ENCODE results near the gene HSPB2. TPM values are rescaled to one million over a fixed set of nuclear protein-coding genes. Genes with fewer than 3 reads are reported as not detected.

Gene HSPB2
- total and polyA plus RNA-seq, 2 of the 8 experiments (the other 6 are each of a cell fraction or from before 2014, with no cell fraction given), result 0.32 to 0.86 TPM

DNA sequence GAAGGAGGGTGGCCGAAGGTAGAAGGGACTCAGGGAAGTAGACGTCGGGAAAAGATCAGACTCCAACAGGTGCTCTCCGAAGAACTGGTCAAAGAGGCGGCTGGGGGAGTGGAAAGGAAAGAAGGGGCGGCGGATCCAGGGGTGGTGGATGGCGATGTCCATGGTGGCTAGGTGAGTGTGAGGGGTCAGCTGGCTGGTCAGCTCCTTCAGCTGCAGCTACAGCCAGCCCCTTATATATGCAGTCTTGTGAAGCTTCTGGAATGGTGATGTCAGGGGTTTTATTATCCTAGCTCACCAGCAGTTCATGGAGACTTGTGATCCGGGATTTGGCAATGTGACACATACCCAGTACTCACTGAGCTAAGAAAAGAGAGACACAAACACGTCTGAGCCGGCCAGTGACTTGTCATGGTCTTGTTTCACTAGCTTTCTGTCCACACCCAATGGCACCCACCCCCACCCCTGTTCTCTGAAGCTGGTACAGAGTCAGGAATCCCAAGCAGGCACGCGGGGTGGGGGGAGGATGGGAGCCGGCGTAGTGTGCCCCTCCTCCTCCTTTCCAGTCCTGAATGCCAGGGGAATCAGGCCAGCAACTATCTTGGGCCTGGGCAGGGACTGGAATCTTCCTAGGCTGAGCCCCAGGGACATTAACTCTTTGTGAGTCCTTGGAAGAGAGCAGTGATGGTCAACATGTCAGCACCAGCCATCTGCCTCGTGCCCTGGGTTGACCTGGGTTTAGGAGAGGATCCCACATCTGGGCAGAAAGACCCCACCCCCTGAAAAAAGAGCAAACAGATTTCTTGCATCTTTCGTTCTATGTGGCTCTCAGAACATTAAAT, 752 bp upstream of the HSPB2 start, which contains the start of gene CRYAB:
CRYAB (minus strand) TSS at position 208 of the 839 bp plus-strand sequence; CDS start at position 162, 46 bp downstream.
- H2BK120ac ChIP-seq (replicated peaks; ENCODE audit: low read depth, low read length), result no peak within 1 kb of the TSS
- no peak within 1 kb of the TSS; a peak in 1 of 8 replicates for H3K4me3 ChIP-seq (ENCODE audit: extremely low read depth in 1 of 4, insufficient read depth in 2 of 4, low read depth in 3 of 4, low read length in 4 of 4)
- H3K23me2 ChIP-seq (ENCODE audit: low read depth, low read length), result peaks cover 4% of the 10 kb centered on the region; the same call in 1 of the 2 replicates
- no peak within 1 kb of the TSS for H3K27ac ChIP-seq (ENCODE audit: low read depth, low read length)
- no peak within 1 kb of the TSS for H3K23ac ChIP-seq (ENCODE audit: insufficient read length)
- TF ChIP-seq, protein P1, sequence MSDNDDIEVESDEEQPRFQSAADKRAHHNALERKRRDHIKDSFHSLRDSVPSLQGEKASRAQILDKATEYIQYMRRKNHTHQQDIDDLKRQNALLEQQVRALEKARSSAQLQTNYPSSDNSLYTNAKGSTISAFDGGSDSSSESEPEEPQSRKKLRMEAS (IDR thresholded peaks at IDR 0.05), result peak; percentile 23; the same call in 1 of the 2 replicates
- TF ChIP-seq SP1 (IDR thresholded peaks at IDR 0.05; ENCODE audit: low read depth, low read length), result 0 out of 2 replicates have a peak, but pooled peaks have one; percentile 60
- TF ChIP-seq ASH2L (IDR thresholded peaks at IDR 0.05; ENCODE audit: low read length), result peak; percentile 77
- no peak for TF ChIP-seq SRF (IDR thresholded peaks at IDR 0.05; ENCODE audit: low read depth, low read length)
- TF ChIP-seq TEAD4 (IDR thresholded peaks at IDR 0.05; ENCODE audit: low read depth, low read length), result peak; percentile 43; the same call in 1 of the 2 replicates
- TF ChIP-seq SP2 (IDR thresholded peaks at IDR 0.05; ENCODE audit: low read length), result no peak
- TF ChIP-seq GABPA (IDR thresholded peaks at IDR 0.05; ENCODE audit: borderline replicate concordance, insufficient read depth, low read length), result no peak
- POLR2A ChIA-PET (ENCODE audit: partially characterized antibody), result interaction anchor here (0.5 to 1.3 kb wide), 3 partner anchors 26 to 289 kb away, joined by 3 read pairs; no protein-coding TSS in a partner anchor
- no peaks in the 10 kb centered on the region for H3K36me3 ChIP-seq (ENCODE audit: control insufficient read depth in 2 of 4, insufficient read depth in 4 of 4, low read length in 3 of 4)
- H3K9ac ChIP-seq (replicated peaks in 1 of 4; ENCODE audit: extremely low read depth in 1 of 4, low read depth in 3 of 4, low read length in 3 of 4), result no peak within 1 kb of the TSS
- 0 out of 2 replicates have a peak within 1 kb of the TSS, but pooled peaks have one; percentile 61 for H2BK15ac ChIP-seq (ENCODE audit: low read length)
- H2BK5ac ChIP-seq (ENCODE audit: low read depth, low read length), result peak within 1 kb of the TSS; percentile 53; the same call in 1 of the 2 replicates
- no peak within 1 kb of the TSS; the same call in 1 of the 2 replicates for H2AK5ac ChIP-seq (ENCODE audit: low read depth, low read length)
- CTCF ChIA-PET (ENCODE audit: partially characterized antibody), result interaction anchor here (0.7 to 4.8 kb wide), 9 partner anchors 10 to 153 kb away, joined by 3 to 27 read pairs (median 4); no protein-coding TSS in a partner anchor
- H4K8ac ChIP-seq (ENCODE audit: extremely low read depth, insufficient read depth, low read length), result peak within 1 kb of the TSS; percentile 75
- no peaks in the 10 kb centered on the region for H3K9me3 ChIP-seq (ENCODE audit: insufficient read depth in 2 of 2, low read depth in 1 of 2, low read length in 1 of 2)
- H3K4me2 ChIP-seq (ENCODE audit: insufficient read depth in 1 of 2, low read depth in 2 of 2, low read length in 2 of 2), result peak within 1 kb of the TSS in 1 of 2 experiments; percentile 21; a peak in 2 of 4 replicates
- H3K4ac ChIP-seq (replicated peaks; ENCODE audit: insufficient read length, low read depth, low read length), result no peak within 1 kb of the TSS
- peak within 1 kb of the TSS; percentile 94 for H2AFZ ChIP-seq (ENCODE audit: low read length)
- no peaks in the 10 kb centered on the region for H4K20me1 ChIP-seq (replicated peaks in 1 of 2; ENCODE audit: control insufficient read depth in 1 of 2, insufficient read depth in 2 of 2, low read length in 2 of 2)
- no peaks in the 10 kb centered on the region for H3K79me1 ChIP-seq (ENCODE audit: low read depth, low read length)
- H3K4me1 ChIP-seq (replicated peaks in 1 of 4; ENCODE audit: control insufficient read depth in 3 of 4, insufficient read depth in 4 of 4, low read length in 3 of 4), result peaks cover 0 to 15% (median 9%) of the 10 kb centered on the region in 4 experiments
- H3K27me3 ChIP-seq (replicated peaks in 1 of 4; ENCODE audit: control insufficient read depth in 3 of 4, extremely low read depth in 1 of 4, insufficient read depth in 3 of 4, low read length in 3 of 4), result no peaks in the 10 kb centered on the region
- peak within 1 kb of the TSS; percentile 71; the same call in 1 of the 2 replicates for H2BK12ac ChIP-seq (ENCODE audit: low read depth, low read length)
- no peak within 1 kb of the TSS for H3K14ac ChIP-seq (ENCODE audit: insufficient read length)
- H3K56ac ChIP-seq (replicated peaks; ENCODE audit: insufficient read length, low read depth, low read length), result no peak within 1 kb of the TSS
- no peak within 1 kb of the TSS; the same call in 1 of the 2 replicates for H2BK20ac ChIP-seq (ENCODE audit: low read length)
- H4K91ac ChIP-seq (replicated peaks; ENCODE audit: insufficient read length, low read length), result peak within 1 kb of the TSS; percentile 46
- DNase-seq (ENCODE audit: low read depth in 1 of 2, low spot score in 2 of 2) (no peak), FAIRE-seq (no peak)
- peak within 1 kb of the TSS; percentile 42; the same call in 1 of the 2 replicates for H3K18ac ChIP-seq (ENCODE audit: extremely low read depth, low read length)
- WGBS, 2 experiments (ENCODE audit: extremely low coverage in 1 of 2, insufficient coverage in 1 of 2, insufficient read length in 1 of 2, insufficient replicate concordance in 2 of 2, low coverage in 1 of 2, low lambda C conversion rate in 2 of 2, missing lambda C conversion rate in 1 of 2), result 71% methylated on average over 17 of the region's 17 CpGs; no CpG with 5 or more reads in 1 of the 2 experiments
- H4K5ac ChIP-seq (ENCODE audit: insufficient read length, low read depth, low read length), result peak within 1 kb of the TSS; percentile 8
- H3K79me2 ChIP-seq (ENCODE audit: control insufficient read depth in 1 of 2, insufficient read depth in 2 of 2, low read length in 2 of 2), result no peaks in the 10 kb centered on the region
